HG02763 (cell line): ENCODE measurements around the gene CBX4.

Source experiments
- ATAC-seq: cut with Tn5 transposase; IDR thresholded peaks from one replicate; pipeline ENCODE4 v1.9.1; 2021; ENCODE audit warnings: mild to moderate bottlenecking, moderate library complexity; ENCODE audit not compliant: unreplicated experiment

Gene CBX4

DNA sequence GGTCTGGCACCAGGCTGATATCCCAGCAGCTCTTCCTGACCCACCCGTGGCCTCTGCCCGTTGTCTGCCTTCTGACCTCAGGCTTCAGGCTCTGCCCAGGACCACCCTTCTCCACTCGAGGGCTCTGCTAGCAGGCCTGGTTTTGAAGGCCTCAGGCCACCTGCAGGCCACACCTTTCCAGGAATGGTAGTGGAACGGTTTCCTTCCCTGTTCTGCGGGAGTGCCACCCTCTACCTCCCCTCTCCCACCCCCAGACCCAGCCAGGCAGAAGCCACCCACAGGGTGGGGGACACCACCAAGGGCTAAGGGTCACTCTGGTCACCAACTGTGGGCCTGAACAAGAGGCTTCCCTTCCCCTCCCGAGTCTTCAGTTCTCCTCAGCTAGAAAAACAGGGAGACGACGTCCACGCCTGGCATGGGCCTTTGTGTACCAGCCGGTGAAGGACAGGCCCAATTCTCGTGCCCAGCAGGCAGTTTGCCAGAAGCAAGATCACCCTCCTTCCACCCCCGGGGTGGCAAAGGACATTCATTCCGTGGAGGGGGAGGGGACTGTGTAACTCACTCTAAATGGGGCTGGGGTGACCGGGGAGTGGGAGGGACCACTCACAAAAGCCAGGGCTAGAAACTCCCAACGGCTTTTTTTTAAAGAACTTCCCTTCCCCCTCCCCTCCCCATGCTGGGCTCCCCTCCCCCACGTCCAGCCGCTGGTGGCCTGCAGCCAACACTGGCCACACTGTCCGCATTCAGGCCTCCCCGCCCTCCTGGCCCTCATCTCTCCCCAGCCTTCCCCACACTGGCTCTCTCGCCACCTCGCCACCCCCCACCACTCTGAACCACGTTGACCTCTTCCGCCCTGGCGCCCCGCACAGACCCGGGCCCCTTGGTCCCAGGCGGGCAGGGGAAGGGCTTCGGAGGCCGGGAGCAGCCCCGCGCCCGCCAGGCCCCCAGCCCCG, 7.7 kb downstream of the CBX4 start:
- ATAC-seq, result no peak

DNA sequence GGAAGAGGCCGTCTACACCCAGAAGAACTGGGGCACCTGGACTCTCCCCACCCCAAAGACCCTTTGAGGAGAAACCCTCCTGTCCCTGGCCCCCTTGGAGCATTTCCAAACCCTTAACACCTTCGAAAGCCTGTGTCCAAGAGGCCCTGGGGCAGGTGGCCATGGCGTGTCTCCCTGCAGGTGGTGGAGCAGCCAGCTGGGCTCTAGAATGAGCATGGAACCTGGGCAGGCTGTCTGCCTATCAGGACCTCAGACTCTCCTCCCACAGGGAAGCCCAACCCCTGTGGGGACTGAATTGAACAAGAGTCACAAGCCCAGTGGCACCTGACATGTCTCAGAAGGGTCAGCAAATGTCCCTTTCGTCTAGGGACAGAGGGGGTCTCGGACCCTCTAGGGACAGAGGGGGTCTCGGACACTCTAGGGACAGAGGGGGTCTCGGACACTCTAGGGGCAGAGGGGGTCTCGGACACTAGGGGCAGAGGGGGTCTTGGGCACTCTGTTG, 8.4 kb downstream of the CBX4 start:
- ATAC-seq, result no peak

DNA sequence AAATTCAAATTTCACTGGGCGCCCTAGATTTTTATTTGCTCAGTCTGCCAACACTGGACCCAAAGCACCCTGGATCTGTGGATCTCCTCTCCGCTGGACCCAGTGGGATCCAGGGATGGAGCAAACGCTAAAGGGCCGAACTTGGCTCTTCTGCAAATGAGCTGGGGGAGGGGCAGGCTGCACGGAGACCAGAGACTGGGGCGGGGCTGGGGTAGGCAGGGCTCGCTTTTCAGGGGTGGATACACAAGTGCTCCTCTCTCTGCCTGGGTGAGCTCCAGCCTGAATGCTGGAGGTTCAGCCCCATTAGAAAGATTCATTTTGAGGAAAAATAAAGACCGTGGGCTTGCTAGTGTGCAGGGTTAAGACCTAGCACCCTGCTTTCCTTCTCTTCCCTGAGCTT, 8.9 kb downstream of the CBX4 start:
- no peak for ATAC-seq

GRCh38 chr17:79829457-79829856, 9.8 kb downstream of the CBX4 start:
- no peak for ATAC-seq

GRCh38 chr17:79829004-79829403, 10.2 kb downstream of the CBX4 start:
- ATAC-seq, result no peak

DNA sequence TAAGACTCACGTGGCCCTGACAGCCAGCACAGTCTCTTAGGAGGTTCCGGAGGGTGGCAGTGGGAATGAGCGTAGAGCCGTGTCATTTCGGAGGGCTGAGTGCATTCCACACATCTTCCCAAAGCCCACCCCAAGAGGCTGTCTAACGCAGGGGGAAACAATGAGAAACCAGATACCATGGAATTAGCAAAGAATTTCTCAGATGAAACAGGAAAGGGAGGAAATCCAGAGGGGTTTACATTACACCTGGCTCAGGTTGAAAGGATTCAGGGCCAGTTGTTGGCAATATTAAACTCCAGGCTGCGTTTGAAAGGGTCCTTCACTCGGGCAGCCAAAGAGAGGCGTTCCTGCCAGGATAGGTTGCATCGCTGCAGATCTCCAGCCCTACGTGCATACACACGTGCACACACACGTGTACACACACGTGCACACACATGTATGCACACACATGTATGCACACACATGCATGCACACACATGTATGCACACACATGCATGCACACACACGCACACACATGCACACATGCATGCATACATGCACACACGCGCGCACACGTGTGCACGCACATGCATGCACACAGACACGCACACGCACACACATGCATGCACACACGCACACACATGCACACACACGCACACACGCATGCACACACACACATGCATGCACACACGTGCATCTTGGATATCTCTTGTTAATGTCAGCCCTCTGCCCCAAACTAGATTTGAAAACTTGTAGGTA, 12.2 kb downstream of the CBX4 start:
- ATAC-seq, result no peak

- no peak for ATAC-seq
Observed at GRCh38 chr17:79826204-79826680, 13.0 kb downstream of the CBX4 start.

GRCh38 chr17:79825580-79825921, 13.7 kb downstream of the CBX4 start:
- no peak for ATAC-seq

DNA sequence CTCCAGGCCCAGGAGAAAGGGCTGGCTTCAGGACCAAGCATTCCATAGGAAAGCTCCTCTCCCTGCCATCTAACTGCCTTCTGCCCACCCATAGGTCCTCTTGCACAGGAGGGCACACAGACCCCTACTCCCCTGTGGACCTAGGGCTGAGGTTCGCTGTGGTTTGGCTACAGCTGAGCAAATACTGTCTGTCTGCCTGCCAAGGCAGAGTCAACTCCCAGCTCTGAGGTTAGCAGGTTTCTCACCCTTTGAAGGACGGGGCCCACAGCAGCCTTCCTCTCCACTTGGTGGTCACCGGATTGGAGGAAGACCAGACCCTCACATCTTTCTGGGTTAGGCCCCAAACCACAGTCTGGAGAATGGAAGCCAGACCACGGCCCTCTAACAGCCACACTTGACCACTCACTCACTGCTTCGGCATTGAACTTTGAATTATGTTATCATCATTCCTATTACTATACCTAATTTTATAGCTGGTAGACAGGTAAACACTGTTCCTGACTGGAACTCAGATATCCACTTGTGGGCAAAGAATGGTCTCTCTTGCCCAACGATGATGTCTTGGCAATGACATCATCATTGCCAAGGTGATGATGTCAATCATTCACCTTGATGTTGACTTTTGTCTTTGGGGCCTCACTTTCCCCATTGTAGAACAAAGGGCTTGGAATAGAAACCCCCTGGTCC, 14.2 kb downstream of the CBX4 start:
- ATAC-seq, result no peak

DNA sequence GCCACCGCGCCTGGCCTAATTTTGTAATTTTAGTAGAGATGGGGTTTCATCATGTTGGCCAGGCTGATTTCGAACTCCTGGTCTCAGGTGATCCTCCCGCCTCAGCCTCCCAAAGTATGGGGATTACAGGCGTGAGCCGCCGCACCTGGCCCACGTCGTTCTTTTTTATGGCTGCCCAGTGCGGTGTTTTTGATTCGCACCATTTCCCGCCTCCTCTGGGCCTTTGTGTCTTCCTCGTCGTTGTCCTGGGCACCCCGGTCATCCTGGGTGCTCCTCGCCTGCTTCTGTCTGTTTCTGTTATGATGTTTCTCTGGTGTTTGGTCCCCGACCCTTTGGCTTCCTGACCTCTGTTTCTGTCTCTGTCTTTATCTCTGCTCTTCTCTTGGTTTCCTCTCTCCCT, 15.0 kb downstream of the CBX4 start:
- ATAC-seq, result no peak

GRCh38 chr17:79822583-79823124, 16.6 kb downstream of the CBX4 start:
- ATAC-seq, result no peak

DNA sequence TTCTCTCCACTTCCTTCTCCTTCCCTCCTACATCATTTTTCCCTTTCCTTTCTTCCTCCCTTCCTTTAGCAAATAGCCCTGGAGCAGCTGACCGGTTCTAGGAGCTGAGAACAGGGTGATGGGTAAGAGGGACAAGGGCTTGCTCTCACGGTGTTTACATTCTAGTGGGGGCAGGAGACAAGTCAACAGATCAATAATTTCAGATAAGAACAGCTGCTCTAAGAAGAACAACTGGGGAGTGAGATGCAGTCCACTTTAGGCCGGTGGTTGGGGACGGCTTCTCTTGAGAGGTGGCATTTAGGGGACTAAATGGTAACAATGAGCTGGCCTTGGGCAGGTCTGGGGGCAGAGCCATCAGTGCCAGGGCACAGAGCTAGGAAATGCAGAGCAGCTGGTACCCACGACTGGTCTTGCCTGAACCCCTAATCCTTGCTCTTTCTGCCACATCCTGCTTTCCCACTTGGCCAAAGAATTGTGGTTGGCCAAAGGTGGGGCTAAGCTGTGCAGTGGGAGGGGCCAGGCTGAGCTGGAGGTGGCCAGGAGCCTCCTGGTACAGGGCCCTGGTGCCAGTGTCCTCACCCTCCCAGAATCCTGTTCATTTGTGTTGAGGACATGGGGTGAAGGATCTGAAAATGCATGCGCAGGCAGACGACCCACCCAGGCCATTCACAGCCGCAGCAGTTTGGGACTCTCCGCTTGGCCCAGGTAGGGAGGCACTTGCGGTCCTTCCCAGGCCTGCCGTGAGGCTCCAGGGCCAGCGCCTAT, 17.7 kb downstream of the CBX4 start:
- no peak for ATAC-seq

- no peak for ATAC-seq
Observed at GRCh38 chr17:79820959-79821330, 18.3 kb downstream of the CBX4 start.

DNA sequence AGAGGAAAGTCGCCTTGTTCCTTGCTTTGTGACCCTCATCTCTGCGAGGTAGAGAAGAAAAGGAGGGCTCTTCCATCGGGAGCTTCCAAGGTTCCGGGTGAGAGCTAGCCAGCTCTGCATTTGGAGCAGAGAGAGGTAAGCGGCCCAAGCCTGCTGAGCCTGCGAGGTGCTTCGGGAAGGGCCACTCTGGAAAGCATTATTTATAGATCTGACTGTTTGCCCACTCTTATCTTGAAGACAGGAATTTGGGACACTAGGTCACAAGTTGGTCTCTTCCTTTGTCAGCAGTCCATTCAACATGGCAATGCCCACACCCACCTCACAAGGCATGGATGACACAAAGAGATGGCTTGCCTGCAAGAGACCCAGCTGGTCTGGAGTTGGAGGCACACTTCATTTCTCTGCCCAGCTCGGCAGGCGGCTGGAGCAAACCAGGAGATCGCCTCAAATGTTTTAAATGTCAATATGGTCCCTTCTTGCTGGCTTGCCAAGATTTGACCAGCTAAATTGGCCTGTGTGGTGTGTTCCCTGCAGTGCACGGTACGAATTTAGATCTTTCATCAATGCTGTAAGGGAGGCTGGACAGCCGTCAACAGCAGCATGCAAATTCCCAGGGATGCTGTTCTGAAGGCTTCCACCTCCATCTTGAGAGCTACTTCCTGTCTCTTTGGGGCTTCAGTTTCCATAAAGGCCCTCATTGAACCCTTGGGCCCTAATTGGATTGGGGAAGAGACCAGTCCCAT, 19.5 kb downstream of the CBX4 start:
- ATAC-seq, result no peak

DNA sequence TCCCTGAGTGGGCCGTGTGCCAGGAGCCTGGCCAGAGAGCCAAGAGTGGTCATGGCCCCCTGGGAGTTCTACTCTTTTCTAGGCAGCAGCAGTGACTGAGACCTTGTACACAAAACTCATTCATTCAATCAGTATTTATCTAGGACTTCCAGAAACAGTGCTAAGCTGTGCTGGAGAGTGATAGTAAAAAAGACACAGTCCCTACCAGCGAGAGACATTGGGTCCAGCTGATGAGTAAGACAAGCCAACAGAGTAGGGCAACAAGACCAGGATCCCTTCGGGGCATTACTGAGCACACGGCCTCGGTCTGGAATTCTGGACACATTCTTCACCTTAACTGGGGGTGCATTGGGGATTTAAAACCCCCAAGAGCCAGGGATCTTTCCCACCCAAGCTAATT, 20.2 kb downstream of the CBX4 start:
- ATAC-seq, result no peak

DNA sequence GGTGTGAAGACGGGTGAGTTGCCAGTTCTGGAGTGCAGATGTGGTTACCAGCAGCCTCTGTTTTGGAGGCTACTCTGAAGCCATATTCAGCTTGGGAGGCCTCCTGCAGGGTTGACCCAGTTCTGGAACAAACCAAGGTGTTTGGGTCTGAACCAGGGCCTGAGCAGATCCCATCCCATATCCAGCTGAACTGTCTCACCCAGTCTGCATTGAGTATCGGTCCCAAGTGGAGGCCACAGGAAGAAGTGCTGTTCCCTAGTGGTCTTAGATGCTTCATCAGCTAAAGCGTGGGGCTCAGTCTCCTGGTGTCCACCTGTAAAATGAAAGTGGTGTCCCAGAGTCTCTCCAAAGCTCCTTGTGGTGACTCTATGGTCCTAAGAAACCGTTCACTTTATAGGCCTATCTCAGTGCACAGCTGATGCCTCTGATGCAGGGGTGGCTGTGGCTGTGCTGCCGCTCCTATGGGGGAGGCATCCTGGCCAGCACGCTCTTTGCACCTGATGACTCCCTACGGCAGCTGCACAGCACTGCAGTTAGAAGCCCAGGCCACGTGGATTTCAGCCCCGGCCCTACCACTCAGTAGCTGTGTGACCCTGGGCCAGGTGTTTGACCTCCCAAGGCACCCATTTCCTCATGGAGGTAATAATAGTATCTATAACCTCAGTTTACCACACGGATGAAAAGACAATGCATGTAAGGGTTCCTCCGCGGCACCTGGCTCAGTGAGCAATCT, 21.0 kb downstream of the CBX4 start:
- no peak for ATAC-seq

GRCh38 chr17:79815836-79816461, 23.3 kb downstream of the CBX4 start:
- ATAC-seq, result no peak

DNA sequence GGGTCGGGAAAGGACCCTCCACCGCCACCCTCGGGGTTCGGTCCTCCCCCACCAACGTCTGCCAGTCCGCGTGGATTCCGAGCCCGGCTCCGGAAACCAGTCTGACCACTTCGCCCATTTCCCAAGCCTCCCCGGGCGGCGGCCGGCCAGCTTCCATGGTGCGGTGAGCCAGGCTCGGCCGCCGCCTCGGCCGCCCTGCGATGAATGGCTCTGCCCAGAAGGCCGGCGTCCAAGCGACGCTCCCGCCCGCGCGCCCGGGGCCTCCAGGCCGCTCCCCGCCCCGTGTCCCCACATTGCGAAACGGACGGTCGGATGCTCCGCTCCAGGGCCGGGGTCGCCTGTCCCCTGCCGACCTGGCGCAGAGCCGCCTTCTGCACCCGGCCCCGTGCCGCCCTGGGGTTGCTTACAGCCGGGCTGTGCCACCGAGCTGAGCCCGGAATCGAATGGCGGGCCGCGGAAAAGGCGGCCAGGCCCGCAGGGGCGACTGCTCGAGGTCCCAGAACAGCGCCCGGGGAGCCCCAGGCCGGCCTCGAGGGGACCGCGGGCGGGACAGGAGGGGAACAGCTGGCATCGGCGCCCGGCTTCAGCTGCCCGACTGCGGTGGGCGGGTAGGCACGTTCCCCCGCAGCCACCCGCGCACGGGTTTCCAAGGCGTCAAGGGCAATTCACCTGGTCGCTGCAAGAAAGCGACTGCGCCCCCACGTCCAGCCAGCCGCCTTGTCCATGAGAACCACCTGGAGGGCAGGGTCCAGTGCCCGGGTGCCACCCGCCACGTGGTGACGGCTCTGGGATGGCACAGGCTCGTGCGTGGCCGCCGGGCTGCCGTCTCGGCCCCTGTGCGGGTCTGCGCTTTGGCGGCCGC, 24.0 kb downstream of the CBX4 start:
- no peak for ATAC-seq
